G401.6 (cell line): ENCODE data around the gene C6orf52.
"Not testable (repeated sequence)": the region's sequence is repeated elsewhere in the genome, so short reads cannot be mapped to it uniquely, and the experiment has no call there.

Experiments
- FAIRE-seq: peaks from 2 replicates; lab custom pipeline; 2012; peaks lifted over from hg19 to GRCh38; lab: Jason Lieb, UNC

The C6orf52 gene

DNA sequence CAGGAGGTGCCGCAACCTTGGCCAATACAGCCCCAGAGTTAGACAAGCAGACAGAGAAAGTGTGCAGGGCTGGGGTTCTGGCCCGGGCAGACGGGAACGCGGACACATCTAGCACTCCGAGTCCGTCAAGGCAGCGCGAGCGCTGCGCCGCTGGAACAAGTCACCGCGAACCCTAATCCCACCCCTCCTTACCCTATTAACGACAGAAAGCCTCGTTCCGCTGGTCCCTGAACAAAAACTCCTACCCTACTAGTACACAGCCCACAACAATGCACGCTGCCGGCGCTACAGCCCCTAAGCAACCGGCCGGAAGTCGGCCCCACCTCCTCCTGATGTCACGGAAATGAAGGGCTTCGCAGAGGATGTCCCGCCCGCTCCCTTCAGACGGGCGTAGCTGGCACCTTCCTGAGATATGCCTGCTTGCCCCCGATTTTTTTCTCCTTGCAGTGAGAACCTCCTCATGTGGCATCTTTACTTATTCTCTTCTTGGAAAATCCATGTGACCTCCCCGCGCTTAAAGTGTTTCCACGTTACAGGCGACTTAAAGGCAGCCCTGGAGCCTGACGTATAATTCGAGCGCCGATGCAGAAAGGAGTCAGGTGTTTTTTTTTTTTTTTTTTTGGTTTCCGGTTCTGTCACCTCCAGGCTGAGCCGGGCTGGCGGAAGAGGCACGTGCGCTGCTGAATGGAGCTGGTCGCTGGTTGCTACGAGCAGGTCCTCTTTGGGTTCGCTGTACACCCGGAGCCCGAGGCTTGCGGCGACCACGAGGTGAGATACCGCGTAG, at the start of gene C6orf52, which contains the start of gene PAK1IP1:
Gene C6orf52, minus strand, starts transcription at position 315 of the 784 bp plus-strand sequence. CDS start 7,066 bp downstream, outside the sequence.
Gene PAK1IP1, plus strand, starts transcription at position 671 of the 784 bp plus-strand sequence. Its CDS starts 14 bp downstream, at position 685.
- FAIRE-seq = peak; percentile 86

DNA sequence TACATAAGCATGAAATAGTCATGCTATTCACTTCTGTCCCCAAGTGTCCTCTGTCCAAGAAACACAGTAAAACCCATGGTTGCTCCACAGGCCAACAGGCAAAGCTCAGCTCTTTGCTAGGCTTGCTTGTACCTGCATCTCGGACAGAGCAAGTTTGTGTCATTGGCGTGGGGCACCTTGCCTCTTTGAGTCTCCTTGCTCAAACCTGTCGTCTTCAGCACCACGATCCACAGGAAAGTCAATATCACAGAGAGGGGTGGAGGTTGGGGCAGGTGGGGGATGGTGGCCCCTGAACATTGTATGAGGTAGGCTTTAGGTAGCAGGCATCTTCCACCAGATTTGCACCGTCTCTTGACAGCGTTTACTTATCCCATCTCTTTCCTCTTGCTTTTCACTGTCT, 49.1 kb upstream of the C6orf52 start:
- FAIRE-seq = no peak

- no peak for FAIRE-seq
Measured at GRCh38 chr6:10742251-10742650, 47.8 kb upstream of the C6orf52 start.

DNA sequence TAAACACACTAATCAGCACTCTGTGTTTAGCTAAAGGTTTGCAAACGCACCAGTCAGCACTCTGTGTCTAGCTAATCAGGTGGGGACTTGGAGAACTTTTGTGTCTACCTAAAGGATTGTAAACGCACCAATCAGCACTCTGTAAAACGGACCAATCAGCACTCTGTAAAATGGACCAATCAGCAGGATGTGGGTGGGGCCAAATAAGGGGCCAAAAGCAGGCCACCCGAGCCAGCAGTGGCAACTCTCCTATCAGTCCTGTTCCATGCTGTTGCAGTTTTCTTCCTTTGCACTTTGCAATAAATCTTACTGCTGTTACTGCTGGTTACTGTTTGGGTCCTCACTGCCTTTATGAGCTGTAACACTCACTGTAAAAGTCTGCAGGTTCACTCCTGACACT, 47.2 kb upstream of the C6orf52 start:
- FAIRE-seq = not testable (repeated sequence)

DNA sequence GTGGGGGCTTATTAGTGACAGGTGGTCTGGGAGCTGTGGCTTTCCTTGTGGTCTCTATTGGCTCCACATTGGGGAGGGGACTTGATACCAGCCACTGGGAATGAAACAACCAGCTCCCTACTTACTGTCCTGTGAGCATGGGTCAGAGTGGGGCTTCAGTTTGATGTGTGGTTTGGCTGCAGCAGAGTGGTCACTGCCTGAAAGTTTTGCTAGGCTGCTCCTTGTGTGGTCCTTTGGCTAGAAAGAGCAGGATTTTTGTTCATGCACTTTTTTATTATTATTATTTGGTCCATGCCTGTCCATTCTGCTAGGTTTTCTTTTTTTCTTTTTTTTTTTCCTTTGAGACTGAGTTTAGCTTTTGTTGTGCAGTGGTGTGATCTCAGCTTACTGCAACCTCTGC, 45.6 kb upstream of the C6orf52 start:
- FAIRE-seq = no peak

- FAIRE-seq = no peak
Measured at GRCh38 chr6:10736731-10737130, 42.3 kb upstream of the C6orf52 start.

DNA sequence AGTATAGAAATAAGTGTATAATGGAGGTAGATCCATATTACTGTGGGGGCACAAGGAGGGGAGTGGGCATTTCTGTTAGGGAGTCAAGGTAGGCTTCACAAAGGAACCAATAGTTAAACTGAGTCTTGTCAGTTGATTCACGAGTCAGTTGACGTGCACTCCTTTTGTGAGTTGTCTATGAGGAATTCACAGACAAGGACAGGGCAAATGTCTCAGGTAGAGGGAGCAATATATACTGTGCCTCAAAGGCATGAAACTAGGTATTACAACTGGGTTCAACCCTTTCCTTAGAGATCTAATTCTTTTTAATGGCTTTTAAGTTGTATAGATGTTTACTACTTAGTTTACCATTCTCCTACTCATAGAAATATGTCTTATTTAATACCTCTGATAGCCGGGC, 39.4 kb upstream of the C6orf52 start:
- no peak for FAIRE-seq

DNA sequence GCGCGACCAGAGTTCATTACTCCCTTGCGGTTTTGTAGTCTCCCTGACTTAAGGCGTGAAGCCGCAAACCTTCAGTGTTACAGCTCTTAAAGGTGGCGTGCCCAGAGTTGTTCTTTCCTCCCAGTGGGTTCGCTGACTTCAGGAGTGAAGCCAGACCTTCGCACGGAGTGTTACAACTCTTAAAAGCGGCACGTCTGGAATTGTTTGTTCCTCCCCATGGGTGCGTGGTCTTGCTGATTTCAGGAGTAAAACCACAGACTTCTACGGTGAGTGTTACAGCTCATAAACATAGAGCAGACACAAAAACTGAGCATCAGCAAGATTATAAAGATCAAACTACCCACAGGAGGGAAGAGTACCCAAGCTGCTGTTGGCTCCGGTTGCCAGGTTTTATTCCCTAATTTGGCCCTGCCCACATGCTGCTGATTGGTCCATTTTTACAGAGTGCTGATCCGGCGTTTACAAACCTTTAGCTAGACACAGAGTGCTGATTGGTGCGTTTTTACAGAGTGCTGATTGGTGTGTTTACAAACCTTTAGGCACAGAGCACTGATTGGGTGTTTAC, 38.8 kb upstream of the C6orf52 start:
- peak; percentile 13 for FAIRE-seq

GRCh38 chr6:10730254-10730653, 35.8 kb upstream of the C6orf52 start:
- no peak for FAIRE-seq

GRCh38 chr6:10725716-10726115, 31.3 kb upstream of the C6orf52 start:
- FAIRE-seq = no peak

DNA sequence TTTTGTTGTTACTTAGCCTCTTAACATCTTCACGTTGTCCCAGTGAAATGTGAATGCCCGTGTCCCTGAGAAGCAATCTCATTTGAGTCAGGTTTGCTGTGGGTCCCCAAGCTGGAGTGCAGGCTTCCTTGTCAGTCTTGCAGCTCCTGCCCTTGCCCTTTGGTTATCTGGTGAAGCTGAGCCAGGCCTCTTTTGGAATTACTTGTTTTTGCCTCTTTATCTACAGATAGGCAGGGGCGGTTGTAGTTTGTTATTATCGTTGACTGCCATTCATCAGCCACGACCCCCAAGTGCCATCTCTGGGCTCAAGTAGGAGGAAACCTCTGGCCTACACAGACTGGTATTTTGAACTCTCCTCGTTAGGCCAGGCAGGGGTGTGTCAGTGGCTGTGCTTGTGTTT, 30.6 kb upstream of the C6orf52 start:
- FAIRE-seq = no peak

- FAIRE-seq = no peak
Measured at GRCh38 chr6:10723567-10723881, 29.1 kb upstream of the C6orf52 start.

DNA sequence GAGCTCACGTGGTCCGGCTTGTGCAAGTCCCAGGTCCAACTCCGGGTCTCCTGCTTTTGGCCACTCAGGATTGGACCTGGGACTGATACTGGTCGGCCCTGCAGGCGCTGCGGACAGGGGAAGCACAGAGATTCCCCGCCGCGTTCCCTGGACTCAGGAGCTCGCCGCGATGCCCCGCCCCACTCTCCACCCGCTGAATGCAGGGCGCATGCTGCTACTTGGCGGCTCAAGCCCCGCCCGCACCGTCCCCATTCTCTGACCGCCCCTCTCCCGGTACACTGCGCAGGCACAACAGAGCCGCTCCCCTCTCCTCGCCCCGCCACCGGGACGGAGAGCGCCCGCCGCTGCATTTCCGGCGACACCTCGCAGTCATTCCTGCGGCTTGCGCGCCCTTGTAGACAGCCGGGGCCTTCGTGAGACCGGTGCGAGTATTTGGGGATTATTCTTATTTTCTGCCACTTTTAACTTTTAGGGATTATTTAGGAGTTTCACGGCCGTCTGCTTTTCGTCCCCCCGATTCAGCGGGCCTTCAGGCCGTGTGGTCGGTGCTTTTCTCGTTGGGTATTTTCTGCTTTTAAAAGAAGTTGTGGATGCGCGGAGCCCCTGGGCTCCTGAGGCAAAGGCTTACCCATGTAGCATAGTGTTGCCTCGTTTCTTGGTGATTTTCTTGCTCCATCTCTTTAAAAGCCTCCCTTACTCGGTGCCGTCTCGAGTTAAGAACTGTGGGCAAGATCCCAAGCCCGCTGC, 28.6 kb upstream of the C6orf52 start, which contains the start of gene TMEM14C:
Gene TMEM14C, plus strand, starts transcription at position 251 of the 747 bp plus-strand sequence. CDS start 1,544 bp downstream, outside the sequence.
- FAIRE-seq = peak; percentile 95

- no peak for FAIRE-seq
Measured at GRCh38 chr6:10722570-10722819, 28.1 kb upstream of the C6orf52 start.

GRCh38 chr6:10721850-10722569, 27.6 kb upstream of the C6orf52 start:
- FAIRE-seq = no peak

- FAIRE-seq = not testable (repeated sequence)
Measured at GRCh38 chr6:10720960-10721849, 26.8 kb upstream of the C6orf52 start.

GRCh38 chr6:10720265-10720959, 26.0 kb upstream of the C6orf52 start:
- no peak for FAIRE-seq

GRCh38 chr6:10719964-10720264, 25.5 kb upstream of the C6orf52 start:
- FAIRE-seq = no peak

DNA sequence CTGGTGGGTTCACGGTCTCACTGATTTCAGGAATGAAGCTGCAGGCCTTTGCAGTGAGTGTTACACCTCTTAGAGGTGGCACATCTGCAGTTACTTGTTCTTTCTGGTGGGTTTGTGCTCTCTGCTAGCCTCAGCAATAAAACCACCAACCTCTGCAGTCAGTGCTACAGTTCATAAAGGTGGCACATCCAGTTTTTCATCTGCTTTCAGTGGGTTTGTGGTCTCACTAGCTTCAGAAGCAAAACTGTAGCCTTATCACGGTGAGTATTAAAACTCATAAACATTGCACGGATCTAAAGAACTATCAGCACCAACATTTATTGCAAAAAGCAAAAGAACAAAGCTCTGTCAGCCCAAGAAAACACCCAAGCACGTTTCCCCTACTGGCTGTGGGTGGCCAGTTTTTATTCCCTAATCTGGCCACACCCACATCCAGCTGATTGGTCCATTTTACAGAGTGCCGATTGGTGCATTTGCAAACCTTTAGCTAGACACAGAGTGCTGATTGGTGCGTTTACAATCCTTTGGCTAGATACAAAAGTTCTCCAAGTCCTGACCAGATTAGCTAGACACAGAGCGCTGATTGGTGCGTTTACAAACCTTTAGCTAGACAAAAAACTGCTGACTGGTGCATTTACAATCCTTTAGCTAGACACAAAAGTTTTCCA, 25.0 kb upstream of the C6orf52 start:
- no peak for FAIRE-seq

GRCh38 chr6:10713962-10714361, 19.5 kb upstream of the C6orf52 start:
- no peak for FAIRE-seq

DNA sequence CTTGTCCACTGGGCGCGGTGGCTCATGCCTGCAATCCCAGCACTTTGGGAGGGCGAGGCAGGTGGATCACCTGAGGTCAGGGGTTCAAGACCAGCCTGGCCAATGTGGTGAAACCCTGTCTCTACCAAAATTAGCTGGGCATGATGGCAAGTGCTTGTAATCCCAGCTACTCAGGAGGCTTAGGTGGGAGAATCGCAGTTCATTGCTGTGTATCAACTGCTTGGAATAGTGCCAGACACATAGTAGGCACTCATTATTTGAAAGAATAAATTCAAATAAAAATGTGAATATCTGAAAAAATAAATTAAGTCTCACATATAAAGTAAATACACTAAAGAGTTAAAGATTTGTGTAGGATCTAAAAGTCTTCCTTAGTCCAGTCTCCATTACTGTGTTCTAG, 2.2 kb upstream of the C6orf52 start:
- no peak for FAIRE-seq
